ENCODE measurements around the gene GBF1.
A peak's percentile ranks its signal among the peaks of the same experiment; 100 is the strongest.

The GBF1 gene

GRCh38 chr10:102245082-102245931 lies at the start of gene GBF1:
Gene GBF1, plus strand, starts transcription at chr10:102245532. Its CDS starts 13,407 bp downstream, at chr10:102258939.
- peak; percentile 100 for DNase-seq (ENCODE audit: low read depth)
- no peak for TF ChIP-seq CTCF (IDR thresholded peaks at IDR 0.05; ENCODE audit: control insufficient read depth, extremely low read depth, insufficient read depth)
- H3K4me3 ChIP-seq (ENCODE audit: low read depth, low read length): peak within 1 kb of the TSS; percentile 92

- TF ChIP-seq CTCF (IDR thresholded peaks at IDR 0.05; ENCODE audit: control insufficient read depth, extremely low read depth, insufficient read depth): no peak
- no peak for DNase-seq (ENCODE audit: low read depth)
- no peak overlapping the region for H3K4me3 ChIP-seq (ENCODE audit: low read depth, low read length)
Observed at GRCh38 chr10:102196893-102197292, 48.4 kb upstream of the GBF1 start.

GRCh38 chr10:102198027-102198426 lies 47.3 kb upstream of the GBF1 start:
- TF ChIP-seq CTCF (IDR thresholded peaks at IDR 0.05; ENCODE audit: control insufficient read depth, extremely low read depth, insufficient read depth): no peak

GRCh38 chr10:102200751-102201640 lies 44.3 kb upstream of the GBF1 start:
- no peak for TF ChIP-seq CTCF (IDR thresholded peaks at IDR 0.05; ENCODE audit: control insufficient read depth, extremely low read depth, insufficient read depth)
- no peak for DNase-seq (ENCODE audit: low read depth)
- H3K4me3 ChIP-seq (ENCODE audit: low read depth, low read length): no peak overlapping the region

More at GRCh38 chr10:102198027-102198426, 47.3 kb upstream of the GBF1 start:
- no peak for DNase-seq (ENCODE audit: low read depth)
- H3K4me3 ChIP-seq (ENCODE audit: low read depth, low read length): no peak overlapping the region

- TF ChIP-seq CTCF (IDR thresholded peaks at IDR 0.05; ENCODE audit: control insufficient read depth, extremely low read depth, insufficient read depth): no peak
- no peak for DNase-seq (ENCODE audit: low read depth)
- H3K4me3 ChIP-seq (ENCODE audit: low read depth, low read length): no peak overlapping the region
Observed at GRCh38 chr10:102202386-102202785, 42.9 kb upstream of the GBF1 start.

GRCh38 chr10:102208311-102209035 lies 36.9 kb upstream of the GBF1 start:
- no peak overlapping the region for H3K4me3 ChIP-seq (ENCODE audit: low read depth, low read length)
- DNase-seq (ENCODE audit: low read depth): peak; percentile 26
- TF ChIP-seq CTCF (IDR thresholded peaks at IDR 0.05; ENCODE audit: control insufficient read depth, extremely low read depth, insufficient read depth): no peak
